RCC 7860 (cell line): ENCODE measurements around the gene FNDC10.
"Not testable (repeated sequence)": the region's sequence is repeated elsewhere in the genome, so short reads cannot be mapped to it uniquely, and the experiment has no call there.

Source experiments
- DNase-seq: peaks from one replicate; pipeline ENCODE4 v3.0.0-alpha.2; 2015; ENCODE audit warnings: low spot score
- FAIRE-seq: peaks from 2 replicates; lab custom pipeline; 2012; peaks lifted over from hg19 to GRCh38; lab: Jason Lieb, UNC

The FNDC10 gene

DNA sequence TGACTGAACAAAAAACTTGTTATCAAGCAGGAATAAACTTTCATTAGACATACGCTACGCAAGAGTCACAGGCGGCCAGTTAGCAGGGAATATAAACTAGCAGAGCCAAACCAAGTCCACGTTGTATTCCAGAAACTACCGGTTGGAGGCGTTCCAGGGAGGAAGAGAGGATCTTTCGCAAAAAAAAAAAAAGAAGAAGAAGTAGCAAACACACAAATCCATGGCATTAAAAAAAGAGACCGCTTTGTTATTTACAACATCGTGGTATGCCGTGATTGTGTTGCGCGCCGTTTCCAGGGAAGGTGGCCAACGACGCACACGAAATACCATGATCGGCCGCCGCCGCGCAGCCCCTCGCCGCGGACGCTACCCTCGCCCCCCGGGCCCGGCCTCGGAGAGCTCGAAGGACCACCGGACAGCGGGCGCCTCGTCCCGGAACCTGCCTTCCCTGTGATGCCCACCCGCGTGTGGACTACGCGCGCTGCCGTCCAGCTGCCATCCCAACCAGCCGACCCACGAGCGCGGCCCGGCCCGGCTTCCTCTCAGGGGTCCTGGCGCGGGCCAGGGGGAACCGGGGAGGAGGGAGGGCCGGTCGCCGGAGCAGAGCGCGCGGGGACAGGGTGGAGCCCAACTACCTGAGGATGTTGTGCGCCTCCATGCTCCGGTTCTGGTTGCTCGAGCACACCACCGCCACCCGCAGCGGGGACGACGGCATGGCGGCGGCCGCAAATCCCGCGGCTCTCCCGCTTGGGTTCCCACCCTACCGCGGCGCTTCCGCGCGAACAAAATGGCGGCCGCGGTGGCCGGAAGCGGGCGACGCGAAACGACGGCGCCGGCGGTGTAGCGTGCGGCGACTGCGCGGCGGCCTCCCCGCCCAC is 25.9 kb downstream of the FNDC10 start:
- peak; percentile 22 for DNase-seq
- FAIRE-seq = no peak

DNA sequence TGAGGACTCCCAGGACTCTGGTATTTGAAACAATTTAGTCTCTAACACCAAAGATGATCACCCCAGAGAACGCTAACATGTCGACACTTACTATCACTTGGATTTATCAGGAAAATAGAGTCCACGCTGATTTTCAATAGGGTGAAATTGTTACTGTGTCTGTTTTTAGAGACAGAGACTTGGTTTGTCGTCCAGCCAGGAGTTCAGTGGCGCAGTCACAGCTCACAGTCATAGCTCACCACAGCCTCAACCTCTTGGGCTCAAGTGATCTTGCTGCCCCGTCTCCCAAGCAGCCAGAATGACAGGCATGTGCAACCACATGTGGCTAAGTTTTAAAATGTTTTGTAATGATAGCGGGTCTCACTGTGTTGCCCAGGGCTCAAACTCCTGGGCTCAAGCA is 30.6 kb downstream of the FNDC10 start:
- no peak for FAIRE-seq
- DNase-seq = no peak

DNA sequence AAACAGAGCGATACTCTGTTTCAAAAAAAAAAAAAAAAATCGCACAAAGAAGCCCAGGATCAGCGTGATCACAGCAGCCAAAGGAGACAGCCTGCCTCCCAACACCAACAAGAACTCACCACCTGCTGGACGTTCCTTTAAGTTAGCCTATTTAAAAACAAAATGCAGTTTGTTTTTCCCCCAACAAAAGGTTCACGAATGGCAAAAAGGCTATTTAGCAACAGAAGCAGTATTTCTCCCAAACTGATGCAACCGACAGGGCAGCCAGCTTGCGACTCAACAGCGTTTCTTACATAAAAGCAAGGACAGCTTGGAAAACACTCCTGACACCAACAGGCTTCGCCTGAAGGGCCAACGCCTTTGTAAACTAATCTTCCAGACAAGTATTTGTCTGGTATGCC is 32.0 kb downstream of the FNDC10 start:
- DNase-seq = no peak
- no peak for FAIRE-seq

GRCh38 chr1:1567152-1567875 is 32.6 kb downstream of the FNDC10 start:
- no peak for FAIRE-seq

GRCh38 chr1:1565340-1565739 is 34.6 kb downstream of the FNDC10 start:
- FAIRE-seq = no peak
- DNase-seq = no peak

More at GRCh38 chr1:1567152-1567875, 32.6 kb downstream of the FNDC10 start:
- DNase-seq = no peak

GRCh38 chr1:1564268-1564667 is 35.7 kb downstream of the FNDC10 start:
- no peak for FAIRE-seq
- no peak for DNase-seq

DNA sequence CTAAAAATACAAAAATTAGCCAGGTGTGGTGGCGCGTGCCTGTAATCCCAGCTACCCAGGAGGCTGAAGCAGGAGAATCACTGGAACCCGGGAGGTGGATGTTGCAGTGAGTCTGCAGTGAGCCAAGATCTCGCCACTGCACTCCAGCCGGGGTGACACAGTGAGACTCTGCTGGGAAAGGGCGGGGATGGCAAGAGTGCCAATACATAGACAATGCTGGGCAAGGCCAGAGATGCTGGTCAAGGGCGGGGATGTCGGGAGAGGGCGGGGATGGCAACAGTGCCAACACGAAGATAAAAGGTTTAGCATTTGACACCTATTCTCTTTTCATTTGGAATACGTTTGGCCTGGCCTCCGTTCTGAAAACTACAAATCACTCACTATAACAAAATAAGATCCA is 36.2 kb downstream of the FNDC10 start:
- FAIRE-seq = no peak
- no peak for DNase-seq

DNA sequence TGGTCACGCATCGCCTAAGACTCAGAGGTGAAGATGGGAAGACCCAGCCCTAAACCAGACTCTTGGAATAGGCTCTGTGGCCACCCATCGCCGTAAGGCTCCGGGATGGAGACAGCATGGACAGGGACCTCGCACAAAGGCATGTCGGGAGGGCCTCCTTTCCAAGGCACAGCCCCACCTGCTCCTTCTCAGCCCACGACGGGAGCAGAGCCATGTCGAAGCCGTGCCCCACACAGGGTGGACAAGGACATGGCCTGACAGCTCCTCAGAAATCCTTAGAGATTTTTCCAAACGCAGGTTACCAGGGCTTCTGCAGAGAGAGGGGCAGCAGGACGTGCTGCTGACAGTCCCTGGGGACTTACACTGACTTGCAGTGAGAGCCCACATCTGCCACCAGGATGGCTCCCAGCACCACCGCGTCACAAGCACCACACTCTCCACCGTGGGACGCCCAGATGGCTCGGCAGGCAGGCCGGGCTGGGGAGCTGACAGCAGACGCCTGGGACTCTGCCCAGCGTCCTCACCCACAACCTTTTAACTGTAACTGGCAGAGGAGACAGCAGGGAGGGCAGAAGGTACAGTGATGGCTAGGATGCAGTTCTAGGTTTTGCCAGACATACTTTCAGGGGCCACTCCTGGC is 37.3 kb downstream of the FNDC10 start:
- DNase-seq (no peak), FAIRE-seq (no peak)

DNA sequence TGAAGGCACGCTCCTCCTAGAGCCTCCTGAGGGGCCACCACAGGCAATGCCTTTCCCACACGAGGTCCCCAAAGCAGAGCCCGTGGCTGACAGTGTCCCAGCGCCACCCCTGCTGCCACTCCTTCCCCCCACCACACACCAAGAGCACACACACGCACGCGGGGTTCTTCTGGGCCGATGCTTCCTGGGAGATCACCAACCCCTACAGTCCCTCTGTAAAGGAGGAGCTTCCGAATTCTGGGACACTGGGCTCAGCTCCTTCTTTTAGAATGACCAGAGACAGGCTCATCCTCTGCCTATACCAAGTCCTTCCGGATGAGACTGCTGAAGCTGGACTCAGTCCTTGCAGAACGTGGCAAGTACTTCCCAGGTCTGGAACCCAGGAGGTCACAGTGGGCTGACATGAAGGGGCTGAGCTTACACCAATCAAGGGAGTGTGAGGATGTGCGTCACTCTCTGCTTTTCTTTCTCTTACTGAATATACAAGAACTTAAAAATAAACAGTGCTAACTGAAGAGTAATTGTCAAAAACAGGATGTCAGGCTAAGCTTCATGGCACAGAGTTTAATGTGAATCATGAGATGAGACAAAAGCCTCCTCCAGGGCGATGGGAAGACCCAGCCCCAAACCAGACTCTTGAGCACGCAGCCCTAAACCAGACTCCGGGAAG is 38.0 kb downstream of the FNDC10 start:
- no peak for FAIRE-seq
- no peak for DNase-seq

DNA sequence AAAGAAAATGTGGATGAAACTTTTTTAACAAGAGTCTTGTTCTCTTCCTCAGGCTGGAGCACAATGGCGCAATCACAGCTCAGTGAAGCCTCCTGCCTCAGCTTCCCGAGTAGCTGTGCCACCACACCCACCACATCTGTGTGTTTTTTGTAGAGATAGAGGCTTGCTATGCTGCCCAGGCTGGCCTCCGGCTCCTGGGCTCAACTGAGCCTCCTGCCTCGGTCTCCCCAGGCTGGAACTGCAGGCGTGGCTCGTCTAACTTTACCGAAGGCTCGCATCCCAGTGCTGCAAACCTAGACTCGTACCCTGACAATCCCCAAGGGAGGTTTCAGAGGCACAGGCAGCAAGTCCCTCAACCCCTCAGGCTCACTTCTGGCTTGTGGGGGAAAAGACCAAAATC is 39.8 kb downstream of the FNDC10 start:
- DNase-seq = no peak
- FAIRE-seq = no peak

- no peak for FAIRE-seq
- DNase-seq = no peak
Measured at GRCh38 chr1:1559066-1559465, 40.9 kb downstream of the FNDC10 start.

DNA sequence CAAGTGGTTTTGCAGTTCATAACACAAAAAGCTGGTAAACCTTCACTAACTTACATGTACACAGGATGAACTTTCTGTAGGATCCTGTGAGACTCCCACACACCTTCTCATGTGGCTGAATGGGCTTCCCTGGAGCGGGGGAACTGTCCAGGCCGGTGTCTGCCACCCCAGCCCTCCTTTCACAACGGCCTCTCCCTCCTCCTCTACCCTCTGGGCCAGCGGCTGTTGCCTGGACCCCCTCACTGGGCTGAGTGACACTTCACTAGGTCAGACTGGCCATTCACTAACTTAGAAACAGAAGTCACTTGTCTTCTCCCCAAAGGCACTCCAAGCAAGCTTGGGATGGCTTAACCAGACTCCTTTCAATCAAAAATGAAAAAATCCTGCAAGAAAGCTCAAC is 41.3 kb downstream of the FNDC10 start:
- DNase-seq (no peak), FAIRE-seq (no peak)

GRCh38 chr1:1557688-1558087 is 42.2 kb downstream of the FNDC10 start:
- not testable (repeated sequence) for FAIRE-seq, DNase-seq

DNA sequence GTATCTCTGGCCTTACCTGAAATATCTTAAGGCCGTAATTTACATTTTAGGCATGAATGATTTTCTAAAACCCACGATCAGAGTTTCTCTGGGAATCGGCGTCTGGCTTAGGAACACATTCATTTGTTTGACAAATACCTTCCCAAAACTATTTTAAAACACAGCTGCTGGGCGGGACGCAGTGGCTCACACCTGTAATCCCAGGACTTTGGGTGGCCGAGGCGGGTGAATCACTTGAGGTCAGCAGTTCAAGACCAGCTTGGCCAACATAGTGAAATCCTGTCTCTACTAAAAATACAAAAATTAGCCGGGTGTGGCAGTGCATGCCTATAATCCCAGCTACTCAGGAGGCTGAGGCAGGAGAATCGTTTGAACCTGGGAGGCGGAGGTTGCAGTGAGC is 43.0 kb downstream of the FNDC10 start:
- not testable (repeated sequence) for FAIRE-seq, DNase-seq

GRCh38 chr1:1556505-1556904 is 43.4 kb downstream of the FNDC10 start:
- no peak for FAIRE-seq
- DNase-seq = no peak

- FAIRE-seq = no peak
- DNase-seq = peak; percentile 70
Measured at GRCh38 chr1:1554926-1555915, 44.7 kb downstream of the FNDC10 start.

DNA sequence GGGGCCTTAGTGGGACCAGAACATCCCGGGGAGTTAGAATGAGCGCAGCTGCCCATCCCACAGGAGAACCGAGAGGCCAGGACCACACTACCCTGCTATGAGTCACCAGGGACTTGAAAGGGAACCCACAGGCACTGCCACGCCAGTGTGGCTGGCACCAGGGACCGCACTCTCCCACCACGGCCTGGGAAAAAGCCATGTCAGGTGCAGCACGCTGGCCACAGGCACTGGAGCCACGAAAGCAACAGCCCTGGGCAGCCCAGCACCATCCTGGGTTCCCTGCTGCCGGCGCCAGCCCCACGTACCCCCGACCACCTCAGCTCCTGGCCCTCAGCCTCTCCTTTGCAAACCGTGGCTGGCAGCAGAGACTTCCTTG is 45.4 kb downstream of the FNDC10 start:
- DNase-seq (no peak), FAIRE-seq (no peak)

DNA sequence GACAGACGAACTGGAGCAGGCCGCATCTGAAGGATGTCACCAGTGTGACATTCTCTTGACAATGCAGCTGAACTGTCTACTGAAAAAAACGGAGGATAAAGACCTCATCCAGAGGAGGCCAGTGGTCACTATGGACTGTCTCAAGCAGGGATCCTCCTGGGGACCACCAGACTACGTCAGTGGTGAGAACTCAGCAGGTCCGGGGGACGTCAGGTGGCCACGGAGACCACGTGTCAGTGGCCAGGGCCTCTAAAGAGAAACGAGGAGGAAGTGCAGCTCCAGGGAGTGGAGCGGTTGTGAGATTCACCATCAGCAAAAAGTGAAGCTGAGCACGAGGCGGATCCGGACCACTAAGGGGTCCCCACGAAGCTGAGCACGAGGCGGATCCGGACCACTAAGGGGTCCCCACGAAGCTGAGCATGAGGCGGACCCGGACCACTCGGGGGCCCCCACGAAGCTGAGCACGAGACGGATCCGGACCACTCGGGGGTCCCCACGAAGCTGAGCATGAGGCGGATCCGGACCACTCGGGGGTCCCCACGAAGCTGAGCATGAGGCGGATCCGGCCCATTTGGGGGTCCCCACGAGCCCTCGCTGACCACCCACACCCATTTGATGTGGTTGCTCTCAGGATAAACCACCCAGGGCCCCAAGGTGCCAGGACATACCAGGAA is 46.0 kb downstream of the FNDC10 start:
- DNase-seq = no peak
- no peak for FAIRE-seq

DNA sequence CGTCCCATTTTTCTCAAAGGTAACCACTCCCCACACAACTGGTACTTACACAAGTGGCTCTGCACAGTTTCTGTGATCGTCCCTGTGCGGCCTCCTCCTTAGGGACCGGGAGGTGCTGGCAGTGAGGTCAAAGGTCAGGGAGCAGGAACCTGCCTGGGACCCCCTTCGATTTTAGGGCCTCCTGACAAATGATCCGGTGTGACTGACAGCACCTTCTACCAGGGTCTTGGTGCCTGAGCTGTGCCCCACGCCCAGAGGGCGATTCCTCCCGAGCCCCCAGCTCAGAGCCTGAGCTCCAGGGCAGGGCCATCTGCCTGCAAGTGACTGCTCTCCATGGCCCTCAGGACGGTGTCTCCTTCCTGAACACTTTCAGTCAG is 47.7 kb downstream of the FNDC10 start:
- DNase-seq (no peak), FAIRE-seq (no peak)
